Astrocyte of the hippocampus (primary cell): ENCODE data around the gene TMPRSS2.
A peak's percentile ranks its signal among the peaks of the same experiment; 100 is the strongest.

Source experiments
- DNase-seq: peaks from one replicate; pipeline ENCODE4 v3.0.0; 2011; ENCODE audit warnings: low read depth, low spot score

The TMPRSS2 gene

GRCh38 chr21:41507521-41508414 is at the start of gene TMPRSS2:
TMPRSS2 (minus strand) TSS chr21:41508158; CDS start chr21:41498133, 10,025 bp downstream.
- peak; percentile 12 for DNase-seq

- no peak for DNase-seq
Observed at GRCh38 chr21:41555057-41555456, 47.1 kb upstream of the TMPRSS2 start.

GRCh38 chr21:41552254-41552653 is 44.3 kb upstream of the TMPRSS2 start:
- no peak for DNase-seq

- peak; percentile 39 for DNase-seq
Observed at GRCh38 chr21:41548781-41549180, 40.8 kb upstream of the TMPRSS2 start.

GRCh38 chr21:41547111-41547510 is 39.2 kb upstream of the TMPRSS2 start:
- no peak for DNase-seq

- no peak for DNase-seq
Observed at GRCh38 chr21:41545500-41546359, 37.8 kb upstream of the TMPRSS2 start.

- DNase-seq: no peak
Observed at GRCh38 chr21:41542727-41543126, 34.8 kb upstream of the TMPRSS2 start.

GRCh38 chr21:41537356-41537755 is 29.4 kb upstream of the TMPRSS2 start:
- peak; percentile 15 for DNase-seq

GRCh38 chr21:41536827-41537103 is 28.8 kb upstream of the TMPRSS2 start:
- no peak for DNase-seq

GRCh38 chr21:41536076-41536826 is 28.3 kb upstream of the TMPRSS2 start:
- no peak for DNase-seq

- DNase-seq: no peak
Observed at GRCh38 chr21:41530366-41530765, 22.4 kb upstream of the TMPRSS2 start.

GRCh38 chr21:41529769-41530168 is 21.8 kb upstream of the TMPRSS2 start:
- no peak for DNase-seq

- DNase-seq: no peak
Observed at GRCh38 chr21:41526478-41527087, 18.6 kb upstream of the TMPRSS2 start.

- no peak for DNase-seq
Observed at GRCh38 chr21:41523175-41523574, 15.2 kb upstream of the TMPRSS2 start.

GRCh38 chr21:41521489-41522027 is 13.6 kb upstream of the TMPRSS2 start:
- DNase-seq: no peak

GRCh38 chr21:41520560-41521442 is 12.8 kb upstream of the TMPRSS2 start:
- DNase-seq: no peak

- DNase-seq: no peak
Observed at GRCh38 chr21:41519806-41520559, 12.0 kb upstream of the TMPRSS2 start.

GRCh38 chr21:41518757-41519156 is 10.8 kb upstream of the TMPRSS2 start:
- DNase-seq: no peak

- DNase-seq: no peak
Observed at GRCh38 chr21:41511858-41512257, 3.9 kb upstream of the TMPRSS2 start.

- DNase-seq: no peak
Observed at GRCh38 chr21:41510500-41510899, 2.5 kb upstream of the TMPRSS2 start.
